Cardiac muscle cell (in vitro differentiated cells and primary cell): ENCODE data around the gene PPP4R2. TPM values are rescaled to one million over a fixed set of nuclear protein-coding genes. Genes with fewer than 3 reads are reported as not detected.

Source experiments
- DNase-seq, 2 donors: peaks; one replicate each; pipeline versions ENCODE4 v3.0.0 to v3.0.0-alpha.2; 2010 to 2017; ENCODE audit warnings: low read depth in 1 of 2, low spot score in 1 of 2
- H3K27ac ChIP-seq: fragments of 200-600 bp; sonication (generic); 2 replicates; pipeline ENCODE4 v1.5.1; 2016
- H3K27me3 ChIP-seq: fragments of 200-600 bp; sonication (generic); 2 replicates; pipeline ENCODE4 v1.6.0; 2016; ENCODE audit warnings: control low read depth
- H3K36me3 ChIP-seq: fragments of 200-600 bp; sonication (generic); 2 replicates; pipeline ENCODE4 v1.5.1; 2016; ENCODE audit warnings: control low read depth
- H3K4me1 ChIP-seq: fragments of 200-600 bp; sonication (generic); 2 replicates; pipeline ENCODE4 v1.8.1; 2017; ENCODE audit warnings: low read depth, mild to moderate bottlenecking, mixed run types
- H3K4me3 ChIP-seq: fragments of 200-600 bp; sonication (generic); 2 replicates; pipeline ENCODE4 v1.5.1; 2016; ENCODE audit warnings: mild to moderate bottlenecking
- H3K9me3 ChIP-seq: fragments of 200-600 bp; sonication (generic); 2 replicates; pipeline ENCODE4 v1.5.1; 2017; ENCODE audit warnings: low read depth, mild to moderate bottlenecking, control low read depth
- polyA plus RNA-seq: library from polyadenylated mRNA; unstranded; fragments of >200 nt; fragmentation: Nextera tagmentation; extraction: Ambion mirVana; gene quantifications from 2 replicates; pipeline ENCODE4 v1.2.1, GENCODE V29; 2016
- total RNA-seq: library from RNA; depleted of rRNA; stranded (reverse); fragments of >200 nt; gene quantifications from 2 replicates; pipeline ENCODE4 v1.2.3, GENCODE V29; 2016
- TF ChIP-seq, protein P1 (sequence below): IDR thresholded peaks from 2 replicates; pipeline ENCODE4 v1.5.1; 2012; ENCODE audit warnings: low read depth, mild to moderate bottlenecking, low read length

Gene PPP4R2
- total and polyA plus RNA-seq, 2 experiments from 2014 or later, result 44.8 to 49.1 TPM

- no peaks in the 10 kb centered on the region for H3K27me3 ChIP-seq
- peak overlapping the region; percentile 29 for H3K27ac ChIP-seq
- DNase-seq, result no peak
- H3K4me3 ChIP-seq, result no peak overlapping the region
- no peaks in the 10 kb centered on the region for H3K9me3 ChIP-seq
- H3K4me1 ChIP-seq, result peaks cover 17% of the 10 kb centered on the region
- no peaks in the 10 kb centered on the region for H3K36me3 ChIP-seq
- TF ChIP-seq, protein P1, sequence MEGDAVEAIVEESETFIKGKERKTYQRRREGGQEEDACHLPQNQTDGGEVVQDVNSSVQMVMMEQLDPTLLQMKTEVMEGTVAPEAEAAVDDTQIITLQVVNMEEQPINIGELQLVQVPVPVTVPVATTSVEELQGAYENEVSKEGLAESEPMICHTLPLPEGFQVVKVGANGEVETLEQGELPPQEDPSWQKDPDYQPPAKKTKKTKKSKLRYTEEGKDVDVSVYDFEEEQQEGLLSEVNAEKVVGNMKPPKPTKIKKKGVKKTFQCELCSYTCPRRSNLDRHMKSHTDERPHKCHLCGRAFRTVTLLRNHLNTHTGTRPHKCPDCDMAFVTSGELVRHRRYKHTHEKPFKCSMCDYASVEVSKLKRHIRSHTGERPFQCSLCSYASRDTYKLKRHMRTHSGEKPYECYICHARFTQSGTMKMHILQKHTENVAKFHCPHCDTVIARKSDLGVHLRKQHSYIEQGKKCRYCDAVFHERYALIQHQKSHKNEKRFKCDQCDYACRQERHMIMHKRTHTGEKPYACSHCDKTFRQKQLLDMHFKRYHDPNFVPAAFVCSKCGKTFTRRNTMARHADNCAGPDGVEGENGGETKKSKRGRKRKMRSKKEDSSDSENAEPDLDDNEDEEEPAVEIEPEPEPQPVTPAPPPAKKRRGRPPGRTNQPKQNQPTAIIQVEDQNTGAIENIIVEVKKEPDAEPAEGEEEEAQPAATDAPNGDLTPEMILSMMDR, result no peak
Observed at GRCh38 chr3:73024836-73025235, 28.2 kb downstream of the PPP4R2 start.

DNA sequence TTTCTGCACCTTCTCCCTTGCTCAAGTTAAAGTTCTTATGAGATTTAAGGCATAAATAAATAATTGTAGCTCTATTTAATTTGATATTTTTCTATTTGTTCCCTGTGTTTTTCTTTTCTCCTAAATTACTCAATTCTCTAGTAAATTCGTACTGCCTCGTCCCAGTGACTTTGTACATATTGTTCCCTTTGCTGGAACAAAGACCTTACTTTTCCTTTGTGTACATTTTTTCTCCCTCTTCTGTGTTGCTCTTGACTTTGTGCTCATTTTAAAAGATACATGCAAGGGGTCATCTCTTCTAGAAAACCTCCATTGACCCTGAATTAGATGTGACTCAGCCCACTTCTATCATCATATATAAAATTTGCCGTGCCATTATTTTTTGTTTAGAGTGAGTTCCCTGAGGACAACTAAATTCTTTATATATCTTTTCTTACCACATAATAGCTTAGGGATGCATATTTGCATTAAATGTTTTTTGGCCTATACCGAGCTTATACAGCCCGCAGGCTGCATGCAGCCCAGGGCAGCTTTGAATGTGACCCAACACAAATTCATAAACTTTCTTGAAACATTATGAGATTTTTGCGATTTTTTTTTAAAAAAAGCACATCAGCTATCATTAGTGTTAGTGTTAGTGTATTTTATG lies 29.6 kb downstream of the PPP4R2 start:
- no peaks in the 10 kb centered on the region for H3K36me3 ChIP-seq
- TF ChIP-seq, protein P1, result no peak
- no peak for DNase-seq
- H3K27ac ChIP-seq, result no peak overlapping the region
- no peaks in the 10 kb centered on the region for H3K27me3 ChIP-seq
- no peaks in the 10 kb centered on the region for H3K9me3 ChIP-seq
- peaks cover 17% of the 10 kb centered on the region for H3K4me1 ChIP-seq
- H3K4me3 ChIP-seq, result no peak overlapping the region

DNA sequence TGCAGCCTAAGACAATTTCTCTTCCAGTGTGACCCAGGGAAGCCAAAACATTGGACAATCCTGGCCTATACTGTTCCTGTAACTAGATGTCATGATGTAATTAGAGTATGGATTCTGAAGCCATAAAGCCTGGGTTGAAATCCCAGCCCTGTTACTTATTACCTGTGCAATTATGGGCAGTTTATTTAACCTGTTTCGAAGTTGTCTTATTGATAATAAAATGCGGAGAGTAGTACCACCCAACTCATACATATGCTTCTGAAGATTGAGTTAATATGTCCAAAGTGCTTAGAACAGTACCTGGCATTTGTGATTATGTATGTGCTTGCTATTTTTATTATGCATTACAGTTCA lies 30.1 kb downstream of the PPP4R2 start:
- no peaks in the 10 kb centered on the region for H3K27me3 ChIP-seq
- H3K9me3 ChIP-seq, result no peaks in the 10 kb centered on the region
- DNase-seq, result no peak
- TF ChIP-seq, protein P1, result no peak
- H3K36me3 ChIP-seq, result no peaks in the 10 kb centered on the region
- H3K4me1 ChIP-seq, result peaks cover 17% of the 10 kb centered on the region
- no peak overlapping the region for H3K27ac ChIP-seq
- no peak overlapping the region for H3K4me3 ChIP-seq

GRCh38 chr3:73028803-73029202 lies 32.2 kb downstream of the PPP4R2 start:
- DNase-seq, result no peak
- no peak overlapping the region for H3K4me3 ChIP-seq
- no peaks in the 10 kb centered on the region for H3K27me3 ChIP-seq
- H3K36me3 ChIP-seq, result no peaks in the 10 kb centered on the region
- H3K27ac ChIP-seq, result peak overlapping the region; percentile 4
- peaks cover 17% of the 10 kb centered on the region for H3K4me1 ChIP-seq
- TF ChIP-seq, protein P1, result no peak
- H3K9me3 ChIP-seq, result no peaks in the 10 kb centered on the region

DNA sequence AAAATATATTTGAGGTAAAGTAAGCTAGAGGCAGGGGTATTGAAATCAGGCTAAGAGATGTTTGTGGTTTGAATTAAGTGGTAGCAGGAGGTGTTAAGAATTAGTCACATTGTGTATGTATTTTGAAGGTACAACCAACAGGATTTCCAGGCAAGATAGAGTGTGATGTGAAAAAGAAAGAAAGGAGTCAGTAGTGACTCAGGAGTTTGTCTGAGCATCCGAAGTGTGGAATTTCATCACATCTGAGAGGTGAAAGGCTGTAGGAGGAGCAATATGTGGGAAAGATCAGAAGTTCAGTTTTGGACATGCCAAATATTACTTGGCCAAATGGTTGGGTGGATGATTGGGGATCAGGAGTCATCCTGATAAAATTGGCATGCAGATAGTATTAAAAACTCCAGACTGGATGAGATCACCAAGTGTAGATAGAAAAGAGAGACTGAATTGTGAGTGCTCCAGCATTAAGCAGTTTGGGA lies 32.7 kb downstream of the PPP4R2 start:
- Histone ChIP-seq H3K27me3 (no peaks in the 10 kb centered on the region), H3K27ac (peak overlapping the region; percentile 24), H3K4me3 (no peak overlapping the region), H3K4me1 (peaks cover 17% of the 10 kb centered on the region), H3K9me3 (no peaks in the 10 kb centered on the region), H3K36me3 (no peaks in the 10 kb centered on the region)
- TF ChIP-seq, protein P1, result no peak
- DNase-seq, result peak in 1 of 2 donors; percentile 85
